ENCODE data around the gene TMEM134.

TMEM134 gene

GRCh38 chr11:67413266-67413849 lies 55.7 kb downstream of the TMEM134 start:
- Histone ChIP-seq H3K27me3 (ENCODE audit: insufficient read depth, low read length) (peaks cover 22% of the 10 kb centered on the region), H3K36me3 (ENCODE audit: insufficient read depth, low read length) (no peaks in the 10 kb centered on the region), H3K4me1 (ENCODE audit: control insufficient read depth, insufficient read depth, low read length, unreplicated experiment) (no peaks in the 10 kb centered on the region), H3K4me3 (ENCODE audit: low read depth, low read length) (no peak overlapping the region), H3K27ac (ENCODE audit: low read depth, low read length) (no peak overlapping the region), H2AFZ (ENCODE audit: low read length, unreplicated experiment) (no peak overlapping the region), H3K79me2 (ENCODE audit: control insufficient read depth, insufficient read depth, low read length, unreplicated experiment) (no peaks in the 10 kb centered on the region)

GRCh38 chr11:67412495-67413179 lies 56.4 kb downstream of the TMEM134 start:
- Histone ChIP-seq H3K27me3 (ENCODE audit: insufficient read depth, low read length) (peaks cover 22% of the 10 kb centered on the region), H3K4me3 (ENCODE audit: low read depth, low read length) (no peak overlapping the region), H3K4me1 (ENCODE audit: control insufficient read depth, insufficient read depth, low read length, unreplicated experiment) (no peaks in the 10 kb centered on the region), H3K79me2 (ENCODE audit: control insufficient read depth, insufficient read depth, low read length, unreplicated experiment) (no peaks in the 10 kb centered on the region), H3K27ac (ENCODE audit: low read depth, low read length) (no peak overlapping the region), H3K36me3 (ENCODE audit: insufficient read depth, low read length) (no peaks in the 10 kb centered on the region), H2AFZ (ENCODE audit: low read length, unreplicated experiment) (no peak overlapping the region)

GRCh38 chr11:67411785-67412152 lies 57.3 kb downstream of the TMEM134 start:
- Histone ChIP-seq H3K36me3 (ENCODE audit: insufficient read depth, low read length) (no peaks in the 10 kb centered on the region), H2AFZ (ENCODE audit: low read length, unreplicated experiment) (no peak overlapping the region), H3K27me3 (ENCODE audit: insufficient read depth, low read length) (peaks cover 22% of the 10 kb centered on the region), H3K4me3 (ENCODE audit: low read depth, low read length) (no peak overlapping the region), H3K4me1 (ENCODE audit: control insufficient read depth, insufficient read depth, low read length, unreplicated experiment) (no peaks in the 10 kb centered on the region), H3K27ac (ENCODE audit: low read depth, low read length) (no peak overlapping the region), H3K79me2 (ENCODE audit: control insufficient read depth, insufficient read depth, low read length, unreplicated experiment) (no peaks in the 10 kb centered on the region)
